ENCODE measurements around the gene HPCAL1. TPM values are rescaled to one million over a fixed set of nuclear protein-coding genes. Genes with fewer than 3 reads are reported as not detected.
A peak's percentile ranks its signal among the peaks of the same experiment; 100 is the strongest.

The HPCAL1 gene
- total RNA-seq, 3 donors from 2014 or later (not counting 1 experiment from before 2014, with no cell fraction given), result 31.1 to 45.2 (median 39.8) TPM

DNA sequence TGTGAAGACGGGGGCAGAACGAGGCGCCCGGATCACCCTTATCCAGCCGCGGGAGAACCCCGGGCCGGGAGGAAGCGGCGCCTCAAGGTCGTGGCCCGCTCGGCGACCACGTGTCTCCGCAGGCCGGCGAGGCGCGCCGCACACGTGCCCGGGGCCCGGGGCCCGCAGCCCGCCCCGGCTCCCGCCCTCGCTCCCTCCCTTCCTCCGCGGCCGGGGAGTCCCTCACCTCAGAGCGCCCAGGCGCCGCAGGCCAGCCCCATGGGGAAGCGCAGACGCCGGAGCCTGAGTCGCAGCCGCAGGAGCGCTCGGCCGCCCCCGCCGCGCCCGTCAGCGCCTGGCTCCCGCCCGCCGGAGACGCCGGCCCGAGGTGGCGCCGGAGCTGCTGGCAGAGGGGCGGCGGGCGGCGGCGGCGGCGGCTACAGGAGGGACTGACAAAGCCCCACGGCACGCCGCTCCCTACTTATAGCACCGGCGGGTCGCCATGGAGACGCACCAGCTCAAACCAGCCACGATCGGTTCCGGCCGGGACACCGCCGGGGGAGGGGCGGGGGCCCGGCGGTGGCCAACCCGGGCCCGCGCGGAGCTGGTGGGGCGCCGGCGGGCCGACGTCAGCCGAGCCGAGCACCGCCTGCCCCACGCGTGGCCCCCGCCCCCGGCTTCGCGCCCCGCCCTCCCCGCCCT is 145.3 kb downstream of the HPCAL1 start, which contains the start of gene ODC1:
TSS of gene ODC1 (minus strand) at position 433 of the 681 bp plus-strand sequence. CDS start 3,295 bp downstream, outside the sequence.
- WGBS (ENCODE audit: insufficient coverage), result under 1% methylated on average over 99 of the region's 99 CpGs
- Mint-ChIP-seq H3K4me3 (peak within 1 kb of the TSS; percentile 75), H3K9me3 (no peaks in the 10 kb centered on the region), H3K27me3 (ENCODE audit: low read depth in 2 of 2) (no peaks in the 10 kb centered on the region), H3K27ac (peak within 1 kb of the TSS; percentile 68 to 85), H3K36me3 (no peaks in the 10 kb centered on the region), H3K4me1 (peaks cover 6 to 20% of the 10 kb centered on the region in 2 donors)
- peak within 1 kb of the TSS; percentile 93 for H3K27ac ChIP-seq (ENCODE audit: low read length)
- no peaks in the 10 kb centered on the region for H3K9me3 ChIP-seq (ENCODE audit: control insufficient read depth, insufficient read depth, low read length)
- H3K36me3 ChIP-seq (ENCODE audit: control insufficient read depth, insufficient read depth, low read length), result peaks cover 17% of the 10 kb centered on the region
- DNase-seq, result peak; percentile 95 to 97
- TF ChIP-seq, protein P1, sequence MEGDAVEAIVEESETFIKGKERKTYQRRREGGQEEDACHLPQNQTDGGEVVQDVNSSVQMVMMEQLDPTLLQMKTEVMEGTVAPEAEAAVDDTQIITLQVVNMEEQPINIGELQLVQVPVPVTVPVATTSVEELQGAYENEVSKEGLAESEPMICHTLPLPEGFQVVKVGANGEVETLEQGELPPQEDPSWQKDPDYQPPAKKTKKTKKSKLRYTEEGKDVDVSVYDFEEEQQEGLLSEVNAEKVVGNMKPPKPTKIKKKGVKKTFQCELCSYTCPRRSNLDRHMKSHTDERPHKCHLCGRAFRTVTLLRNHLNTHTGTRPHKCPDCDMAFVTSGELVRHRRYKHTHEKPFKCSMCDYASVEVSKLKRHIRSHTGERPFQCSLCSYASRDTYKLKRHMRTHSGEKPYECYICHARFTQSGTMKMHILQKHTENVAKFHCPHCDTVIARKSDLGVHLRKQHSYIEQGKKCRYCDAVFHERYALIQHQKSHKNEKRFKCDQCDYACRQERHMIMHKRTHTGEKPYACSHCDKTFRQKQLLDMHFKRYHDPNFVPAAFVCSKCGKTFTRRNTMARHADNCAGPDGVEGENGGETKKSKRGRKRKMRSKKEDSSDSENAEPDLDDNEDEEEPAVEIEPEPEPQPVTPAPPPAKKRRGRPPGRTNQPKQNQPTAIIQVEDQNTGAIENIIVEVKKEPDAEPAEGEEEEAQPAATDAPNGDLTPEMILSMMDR (IDR thresholded peaks at IDR 0.05), result no peak
- peaks cover 22% of the 10 kb centered on the region for H3K4me1 ChIP-seq (ENCODE audit: control insufficient read depth, insufficient read depth, low read length)
- no peaks in the 10 kb centered on the region for H3K27me3 ChIP-seq (ENCODE audit: control insufficient read depth, insufficient read depth, low read length)
- intact Hi-C loops (cut with micrococcal nuclease), result loop anchor here (2.0 to 5.0 kb wide), 2 partner anchors 39 to 746 kb away; no protein-coding TSS in a partner anchor
- ATAC-seq, result peak; percentile 80 to 93 (median 82)
- H3K4me3 ChIP-seq (ENCODE audit: low read length), result peak within 1 kb of the TSS; percentile 58

DNA sequence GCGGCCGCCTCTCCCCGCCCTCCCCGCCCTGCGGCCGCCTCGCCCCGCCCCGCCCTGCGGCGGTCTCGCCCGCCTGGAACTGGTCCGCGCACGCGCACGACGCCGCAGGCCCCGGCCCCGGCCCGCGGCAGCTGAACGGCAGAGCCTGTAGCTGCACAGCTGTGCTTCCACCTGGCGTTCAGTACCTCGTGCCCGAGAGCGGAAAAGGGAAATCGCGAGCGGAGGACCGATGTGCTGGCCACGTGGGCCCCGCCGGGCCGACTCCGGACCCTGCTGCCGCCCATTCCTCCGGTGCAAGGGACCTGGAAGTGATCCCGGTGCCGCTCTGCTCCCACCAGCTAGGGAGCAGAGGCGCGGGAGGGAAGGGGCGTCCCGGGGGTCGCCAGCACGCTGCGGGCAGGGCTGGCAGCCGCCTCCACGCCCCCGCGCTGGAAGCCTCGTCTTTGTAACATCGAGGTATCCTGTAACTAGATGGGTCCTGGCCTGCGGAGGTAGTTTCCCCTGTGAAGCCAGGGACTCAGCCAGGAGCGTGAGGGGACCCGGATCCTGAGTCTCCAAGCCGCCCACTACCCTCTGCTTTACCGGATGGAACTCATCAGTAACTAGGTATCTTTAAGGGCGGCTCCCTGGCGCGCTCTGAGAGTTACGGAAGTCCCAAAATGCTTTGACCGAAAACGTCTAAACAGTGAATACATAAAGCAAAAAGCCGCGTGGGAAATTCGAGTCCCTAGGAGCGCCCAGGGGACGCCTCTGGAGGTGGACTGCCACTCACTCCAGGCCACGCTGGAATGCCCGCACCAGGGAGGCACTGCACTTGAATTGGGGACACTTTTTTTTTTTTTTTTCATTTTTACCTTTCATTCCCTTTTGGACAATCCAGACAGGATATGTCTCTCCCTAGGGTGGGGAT is 146.1 kb downstream of the HPCAL1 start:
- WGBS (ENCODE audit: insufficient coverage), result under 1% methylated on average over 73 of the region's 73 CpGs
- no peaks in the 10 kb centered on the region for H3K36me3 Mint-ChIP-seq
- peak overlapping the region; percentile 68 to 85 for H3K27ac Mint-ChIP-seq
- intact Hi-C loops (cut with micrococcal nuclease), result loop anchor here (2.0 to 5.0 kb wide), 2 partner anchors 40 to 747 kb away; no protein-coding TSS in a partner anchor
- Histone ChIP-seq H3K36me3 (ENCODE audit: control insufficient read depth, insufficient read depth, low read length) (peaks cover 9% of the 10 kb centered on the region), H3K9me3 (ENCODE audit: control insufficient read depth, insufficient read depth, low read length) (no peaks in the 10 kb centered on the region), H3K27me3 (ENCODE audit: control insufficient read depth, insufficient read depth, low read length) (no peaks in the 10 kb centered on the region), H3K27ac (ENCODE audit: low read length) (peak overlapping the region; percentile 93), H3K4me3 (ENCODE audit: low read length) (peak overlapping the region; percentile 58), H3K4me1 (ENCODE audit: control insufficient read depth, insufficient read depth, low read length) (peaks cover 22% of the 10 kb centered on the region)
- no peak for ATAC-seq
- TF ChIP-seq, protein P1 (IDR thresholded peaks at IDR 0.05), result no peak
- no peaks in the 10 kb centered on the region for H3K27me3 Mint-ChIP-seq (ENCODE audit: low read depth in 2 of 2)
- H3K4me3 Mint-ChIP-seq, result peak overlapping the region; percentile 75
- DNase-seq, result peak; percentile 88 to 97
- peaks cover 6 to 20% of the 10 kb centered on the region in 2 donors for H3K4me1 Mint-ChIP-seq
- H3K9me3 Mint-ChIP-seq, result no peaks in the 10 kb centered on the region

DNA sequence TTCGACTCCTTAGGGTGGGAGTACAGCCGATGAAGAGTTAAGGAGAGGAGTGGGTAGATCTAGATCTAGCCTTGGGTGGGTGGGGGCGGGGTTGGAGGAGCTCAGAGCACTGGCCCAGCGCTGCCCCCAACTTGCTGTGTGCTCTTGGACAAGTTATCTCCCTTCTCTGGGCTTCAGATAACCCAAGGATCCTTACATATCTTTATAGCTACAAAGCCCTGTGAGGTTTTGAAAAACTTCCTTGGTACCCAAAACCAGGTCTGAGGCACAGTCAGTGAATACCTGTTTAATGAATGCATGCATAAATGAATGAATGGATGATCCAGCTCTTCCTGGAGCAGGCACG is 146.8 kb downstream of the HPCAL1 start:
- ATAC-seq (no peak), DNase-seq (no peak)
- peak overlapping the region; percentile 93 for H3K27ac ChIP-seq (ENCODE audit: low read length)
- Mint-ChIP-seq H3K4me1 (peaks cover 6 to 20% of the 10 kb centered on the region in 2 donors), H3K36me3 (no peaks in the 10 kb centered on the region), H3K4me3 (peak overlapping the region; percentile 75), H3K9me3 (no peaks in the 10 kb centered on the region), H3K27me3 (ENCODE audit: low read depth in 2 of 2) (no peaks in the 10 kb centered on the region), H3K27ac (peak overlapping the region; percentile 68 to 85)
- H3K36me3 ChIP-seq (ENCODE audit: control insufficient read depth, insufficient read depth, low read length), result peaks cover 3% of the 10 kb centered on the region
- no peaks in the 10 kb centered on the region for H3K9me3 ChIP-seq (ENCODE audit: control insufficient read depth, insufficient read depth, low read length)
- peaks cover 22% of the 10 kb centered on the region for H3K4me1 ChIP-seq (ENCODE audit: control insufficient read depth, insufficient read depth, low read length)
- TF ChIP-seq, protein P1 (IDR thresholded peaks at IDR 0.05), result no peak
- H3K27me3 ChIP-seq (ENCODE audit: control insufficient read depth, insufficient read depth, low read length), result no peaks in the 10 kb centered on the region
- WGBS (ENCODE audit: insufficient coverage), result 70% methylated on average over 5 of the region's 5 CpGs
- intact Hi-C loops (cut with micrococcal nuclease), result loop anchor here (2.0 to 5.0 kb wide), 2 partner anchors 41 to 747 kb away; no protein-coding TSS in a partner anchor
- peak overlapping the region; percentile 58 for H3K4me3 ChIP-seq (ENCODE audit: low read length)
